A673 (cell line): ENCODE results near the gene BCL2L12. TPM values are rescaled to one million over a fixed set of nuclear protein-coding genes. Genes with fewer than 3 reads are reported as not detected.

ENCODE experiments used
- BruUV-seq: library from RNA; stranded (reverse); fragments of 400-500 nt; replicated peaks from 2 replicates; lab custom pipeline; 2021; lab: Mats Ljungman, UMichigan
- CTCF ChIA-PET: fragments of 300-600 bp; sonication (Branson Sonifier 250); formaldehyde crosslinking; loops from one replicate; lab custom pipeline; 2022; ENCODE audit warnings: antibody characterized with exemption; lab: Charles Lee
- POLR2A ChIA-PET: fragments of 300-600 bp; sonication (Branson Sonifier 250); formaldehyde crosslinking; loops from one replicate; lab custom pipeline; 2022; ENCODE audit warnings: antibody characterized with exemption; ENCODE audit not compliant: low non-redundant PET; lab: Charles Lee
- DNase-seq: peaks from one replicate; pipeline ENCODE4 v3.0.0-alpha.2; 2015; ENCODE audit warnings: low spot score
- H3K27ac ChIP-seq: fragments of 200-600 bp; sonication (generic); 2 replicates; pipeline ENCODE4 v1.5.1; 2016; ENCODE audit warnings: mixed run types, low read depth, mild to moderate bottlenecking, mixed read lengths, antibody characterized with exemption, low read length; ENCODE audit not compliant: poor library complexity, severe bottlenecking
- H3K27me3 ChIP-seq: fragments of 200-600 bp; sonication (generic); replicated peaks from 2 replicates; pipeline ENCODE4 v1.6.1; 2017; ENCODE audit warnings: mixed run types, low read depth, mild to moderate bottlenecking, mixed read lengths, antibody characterized with exemption, low read length; ENCODE audit not compliant: insufficient read depth, poor library complexity
- H3K36me3 ChIP-seq: fragments of 200-600 bp; sonication (generic); 2 replicates; pipeline ENCODE4 v1.6.1; 2016; ENCODE audit warnings: mixed run types, mild to moderate bottlenecking, mixed read lengths, antibody characterized with exemption, low read length; ENCODE audit not compliant: insufficient read depth, poor library complexity, severe bottlenecking
- H3K4me1 ChIP-seq: fragments of 200-600 bp; sonication (generic); 2 replicates; pipeline ENCODE4 v1.6.1; 2017; ENCODE audit warnings: mixed run types, mild to moderate bottlenecking, mixed read lengths, antibody characterized with exemption, low read length; ENCODE audit not compliant: insufficient read depth, poor library complexity, severe bottlenecking
- H3K4me3 ChIP-seq: fragments of 200-600 bp; sonication (generic); 2 replicates; pipeline ENCODE4 v1.5.1; 2016; ENCODE audit warnings: low read depth, mixed run types, mild to moderate bottlenecking, mixed read lengths, low read length; ENCODE audit not compliant: poor library complexity, severe bottlenecking
- H3K9me3 ChIP-seq: fragments of 200-600 bp; sonication (generic); 2 replicates; pipeline ENCODE4 v1.6.1; 2016; ENCODE audit warnings: mixed run types, low read depth, mild to moderate bottlenecking, mixed read lengths, antibody characterized with exemption, low read length; ENCODE audit not compliant: poor library complexity, severe bottlenecking
- EZH2 ChIP-seq: fragments of 200-600 bp; sonication (generic); IDR thresholded peaks from 2 replicates; pipeline ENCODE4 v1.6.1; 2017; ENCODE audit warnings: borderline replicate concordance, low read depth, mild to moderate bottlenecking, mixed read lengths, antibody characterized with exemption, low read length; ENCODE audit not compliant: poor library complexity, severe bottlenecking
- intact Hi-C: fragments of 100-400 bp; cut with micrococcal nuclease; formaldehyde crosslinking; loops from one replicate; pipeline ENCODE4 v1.10.0; 2022; ENCODE audit not compliant: unreplicated experiment
- total RNA-seq: library from RNA; stranded (reverse); gene quantifications from 2 replicates; pipeline ENCODE4 v1.2.3, GENCODE V29; 2021
- TF ChIP-seq, protein P1 (sequence below): fragments of 300-800, 200-600 bp; sonication (generic); conservative IDR thresholded peaks from 2 replicates; pipeline ENCODE4 v1.5.1; 2017; ENCODE audit warnings: low read depth, mild to moderate bottlenecking, antibody characterized with exemption, low read length, moderate library complexity, mixed read lengths

The BCL2L12 gene
- total RNA-seq, 1 experiment from 2014 or later: 99.1 TPM

DNA sequence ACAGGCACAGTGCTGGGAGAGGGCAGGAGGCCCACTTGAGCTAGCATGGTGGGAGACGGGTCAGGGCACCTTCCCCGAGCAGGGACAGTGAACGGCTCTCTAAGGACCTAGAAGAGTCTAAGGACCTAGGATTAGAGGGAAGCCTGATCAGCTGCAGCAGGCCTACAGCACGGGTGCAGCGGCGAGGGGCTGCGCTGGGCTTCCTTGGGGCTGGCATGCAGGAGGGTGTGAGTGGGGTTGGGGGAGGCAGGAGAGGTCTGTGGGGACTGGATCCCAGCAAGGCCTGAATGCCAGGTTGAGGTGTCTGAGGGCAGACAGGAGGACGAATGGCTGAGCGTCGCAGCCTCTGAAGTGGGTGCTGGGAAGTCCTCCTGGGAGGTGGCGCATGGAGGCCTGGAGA lies 20.1 kb upstream of the BCL2L12 start:
- no peak for DNase-seq
- Histone ChIP-seq H3K9me3 (no peaks in the 10 kb centered on the region), H3K4me3 (no peak overlapping the region), H3K27me3 (no peaks in the 10 kb centered on the region), H3K27ac (peak overlapping the region; percentile 26), H3K36me3 (peaks cover 42% of the 10 kb centered on the region), H3K4me1 (peaks cover 20% of the 10 kb centered on the region)
- intact Hi-C loops: no loop called here
- CTCF ChIA-PET: no interaction called here
- TF ChIP-seq, protein P1, sequence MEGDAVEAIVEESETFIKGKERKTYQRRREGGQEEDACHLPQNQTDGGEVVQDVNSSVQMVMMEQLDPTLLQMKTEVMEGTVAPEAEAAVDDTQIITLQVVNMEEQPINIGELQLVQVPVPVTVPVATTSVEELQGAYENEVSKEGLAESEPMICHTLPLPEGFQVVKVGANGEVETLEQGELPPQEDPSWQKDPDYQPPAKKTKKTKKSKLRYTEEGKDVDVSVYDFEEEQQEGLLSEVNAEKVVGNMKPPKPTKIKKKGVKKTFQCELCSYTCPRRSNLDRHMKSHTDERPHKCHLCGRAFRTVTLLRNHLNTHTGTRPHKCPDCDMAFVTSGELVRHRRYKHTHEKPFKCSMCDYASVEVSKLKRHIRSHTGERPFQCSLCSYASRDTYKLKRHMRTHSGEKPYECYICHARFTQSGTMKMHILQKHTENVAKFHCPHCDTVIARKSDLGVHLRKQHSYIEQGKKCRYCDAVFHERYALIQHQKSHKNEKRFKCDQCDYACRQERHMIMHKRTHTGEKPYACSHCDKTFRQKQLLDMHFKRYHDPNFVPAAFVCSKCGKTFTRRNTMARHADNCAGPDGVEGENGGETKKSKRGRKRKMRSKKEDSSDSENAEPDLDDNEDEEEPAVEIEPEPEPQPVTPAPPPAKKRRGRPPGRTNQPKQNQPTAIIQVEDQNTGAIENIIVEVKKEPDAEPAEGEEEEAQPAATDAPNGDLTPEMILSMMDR: no peak
- TF ChIP-seq EZH2: no peak
- POLR2A ChIA-PET: no interaction called here
- no TSS peak for BruUV-seq

DNA sequence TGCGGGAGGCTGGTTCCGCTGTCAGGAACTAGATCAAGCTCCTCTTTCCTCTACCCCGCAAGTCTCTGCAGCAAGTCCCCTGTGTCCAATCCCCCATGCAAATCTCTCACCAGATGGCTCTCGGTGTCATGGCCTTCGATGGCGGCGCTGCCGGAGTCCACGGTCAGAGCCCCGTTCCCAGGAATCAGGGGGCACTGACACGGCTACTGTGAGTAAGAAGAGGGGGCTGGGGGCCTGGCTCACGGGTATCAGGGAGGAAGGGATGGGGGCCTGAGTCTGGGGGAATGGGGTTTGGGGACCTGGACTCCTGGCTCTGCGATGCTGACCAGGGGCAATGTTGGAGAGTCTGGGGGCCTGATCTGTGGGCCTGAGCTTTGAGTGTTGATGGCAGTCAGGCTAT lies 19.7 kb upstream of the BCL2L12 start:
- Histone ChIP-seq H3K27ac (peak overlapping the region; percentile 26), H3K4me1 (peaks cover 17% of the 10 kb centered on the region), H3K4me3 (no peak overlapping the region), H3K9me3 (no peaks in the 10 kb centered on the region), H3K36me3 (peaks cover 43% of the 10 kb centered on the region), H3K27me3 (no peaks in the 10 kb centered on the region)
- ChIA-PET POLR2A (no interaction called here), CTCF (no interaction called here)
- no peak for TF ChIP-seq EZH2
- TF ChIP-seq, protein P1: no peak
- DNase-seq: no peak
- no TSS peak for BruUV-seq
- intact Hi-C loops: no loop called here

DNA sequence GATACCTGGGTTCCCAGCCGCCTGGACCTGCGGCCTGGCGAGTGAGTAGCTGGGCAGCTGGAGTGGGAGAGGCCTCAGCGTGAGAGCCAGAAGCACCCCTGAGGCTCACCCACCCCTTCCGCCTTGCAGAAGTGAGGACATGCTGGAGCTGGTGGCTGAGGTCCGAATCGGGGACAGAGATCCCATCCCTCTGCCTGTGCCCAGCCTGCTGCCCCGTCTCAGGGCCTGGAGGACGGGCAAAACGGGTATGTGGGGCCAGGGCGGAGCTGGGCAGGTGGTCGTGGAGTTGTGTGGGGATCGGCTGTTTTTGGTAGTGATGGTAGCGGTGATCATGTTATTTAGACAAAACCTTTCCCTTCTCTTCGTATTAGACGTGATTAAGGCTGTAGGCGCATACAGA lies 19.1 kb upstream of the BCL2L12 start:
- peak overlapping the region; percentile 26 for H3K27ac ChIP-seq
- peaks cover 11% of the 10 kb centered on the region for H3K4me1 ChIP-seq
- H3K36me3 ChIP-seq: peaks cover 49% of the 10 kb centered on the region
- intact Hi-C loops: no loop called here
- ChIA-PET CTCF (no interaction called here), POLR2A (no interaction called here)
- H3K27me3 ChIP-seq: no peaks in the 10 kb centered on the region
- DNase-seq: no peak
- no peaks in the 10 kb centered on the region for H3K9me3 ChIP-seq
- BruUV-seq: no TSS peak
- TF ChIP-seq EZH2: no peak
- TF ChIP-seq, protein P1: no peak
- H3K4me3 ChIP-seq: no peak overlapping the region
